AG04450 (cell line): ENCODE measurements around the gene ABHD12. TPM values are rescaled to one million over a fixed set of nuclear protein-coding genes. Genes with fewer than 3 reads are reported as not detected.

Experiments
- CTCF ChIA-PET: fragments of 300-600, 350-600 bp; formaldehyde crosslinking; extraction: SDS; loops from one replicate; lab custom pipeline; 2022; ENCODE audit warnings: antibody characterized with exemption, inconsistent platforms; lab: Charles Lee
- POLR2A ChIA-PET: fragments of 350-600 bp; formaldehyde crosslinking; extraction: SDS; loops from one replicate; lab custom pipeline; 2021; ENCODE audit warnings: antibody characterized with exemption, inconsistent platforms; lab: Yijun Ruan, JAX
- DNase-seq: peaks from one replicate; pipeline ENCODE4 v3.0.0-alpha.2; 2011; ENCODE audit warnings: low read depth, low spot score
- H3K27ac ChIP-seq: one replicate; pipeline ENCODE4 v1.5.1; 2012; ENCODE audit warnings: low read depth, low read length, control low read depth
- H3K27me3 ChIP-seq: one replicate; pipeline ENCODE4 v1.6.0; 2012; ENCODE audit warnings: low read length; ENCODE audit not compliant: control insufficient read depth, insufficient read depth
- H3K4me3 ChIP-seq: 2 replicates; pipeline ENCODE4 v1.5.1; 2011; ENCODE audit warnings: mild to moderate bottlenecking, low read depth, low read length, control low read depth
- H3K9me3 ChIP-seq: 2 replicates; pipeline ENCODE4 v1.5.1; 2012; ENCODE audit warnings: low read length; ENCODE audit not compliant: control insufficient read depth, insufficient read depth
- polyA plus RNA-seq: library from polyadenylated mRNA; depleted of rRNA; stranded (reverse); fragments of >200 nt; gene quantifications from 2 replicates; pipeline ENCODE4 v1.2.3, GENCODE V29; 2011
- TF ChIP-seq, protein P1 (sequence below): IDR thresholded peaks from 2 replicates; pipeline ENCODE4 v1.5.1; 2011; ENCODE audit warnings: low read depth, low read length, control low read depth, inconsistent platforms

Gene ABHD12
- polyA plus RNA-seq, 1 experiment, result 33.6 TPM

- no peak overlapping the region for H3K4me3 ChIP-seq
- H3K9me3 ChIP-seq, result no peaks in the 10 kb centered on the region
- H3K27ac ChIP-seq, result no peak overlapping the region
- CTCF ChIA-PET, result interaction anchor here (4.7 kb wide), 1 partner anchor 97 kb away, joined by 49 read pairs; no protein-coding TSS in a partner anchor
- no peaks in the 10 kb centered on the region for H3K27me3 ChIP-seq
- TF ChIP-seq, protein P1, sequence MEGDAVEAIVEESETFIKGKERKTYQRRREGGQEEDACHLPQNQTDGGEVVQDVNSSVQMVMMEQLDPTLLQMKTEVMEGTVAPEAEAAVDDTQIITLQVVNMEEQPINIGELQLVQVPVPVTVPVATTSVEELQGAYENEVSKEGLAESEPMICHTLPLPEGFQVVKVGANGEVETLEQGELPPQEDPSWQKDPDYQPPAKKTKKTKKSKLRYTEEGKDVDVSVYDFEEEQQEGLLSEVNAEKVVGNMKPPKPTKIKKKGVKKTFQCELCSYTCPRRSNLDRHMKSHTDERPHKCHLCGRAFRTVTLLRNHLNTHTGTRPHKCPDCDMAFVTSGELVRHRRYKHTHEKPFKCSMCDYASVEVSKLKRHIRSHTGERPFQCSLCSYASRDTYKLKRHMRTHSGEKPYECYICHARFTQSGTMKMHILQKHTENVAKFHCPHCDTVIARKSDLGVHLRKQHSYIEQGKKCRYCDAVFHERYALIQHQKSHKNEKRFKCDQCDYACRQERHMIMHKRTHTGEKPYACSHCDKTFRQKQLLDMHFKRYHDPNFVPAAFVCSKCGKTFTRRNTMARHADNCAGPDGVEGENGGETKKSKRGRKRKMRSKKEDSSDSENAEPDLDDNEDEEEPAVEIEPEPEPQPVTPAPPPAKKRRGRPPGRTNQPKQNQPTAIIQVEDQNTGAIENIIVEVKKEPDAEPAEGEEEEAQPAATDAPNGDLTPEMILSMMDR, result no peak
- POLR2A ChIA-PET, result interaction anchor here (0.9 kb wide), 1 partner anchor 8 kb away, joined by 3 read pairs; no protein-coding TSS in a partner anchor
- no peak for DNase-seq
These were observed 89.2 kb downstream of the ABHD12 start for GRCh38 chr20:25301357-25301920.

- TF ChIP-seq, protein P1, result peak; percentile 16; the same call in 1 of the 2 replicates
- H3K4me3 ChIP-seq, result no peak overlapping the region
- no peaks in the 10 kb centered on the region for H3K9me3 ChIP-seq
- ChIA-PET POLR2A (interaction anchor here (0.8 to 1.2 kb wide), 3 partner anchors 9 to 107 kb away, joined by 3 to 6 read pairs (median 3); partner anchors contain the start of gene GINS1), CTCF (interaction anchor here (0.6 to 4.7 kb wide), 3 partner anchors 8 to 98 kb away, joined by 7 to 49 read pairs (median 9); no protein-coding TSS in a partner anchor)
- DNase-seq, result no peak
- H3K27me3 ChIP-seq, result no peaks in the 10 kb centered on the region
- H3K27ac ChIP-seq, result peak overlapping the region; percentile 21
These were observed 90.0 kb downstream of the ABHD12 start for GRCh38 chr20:25300496-25301170.

DNA sequence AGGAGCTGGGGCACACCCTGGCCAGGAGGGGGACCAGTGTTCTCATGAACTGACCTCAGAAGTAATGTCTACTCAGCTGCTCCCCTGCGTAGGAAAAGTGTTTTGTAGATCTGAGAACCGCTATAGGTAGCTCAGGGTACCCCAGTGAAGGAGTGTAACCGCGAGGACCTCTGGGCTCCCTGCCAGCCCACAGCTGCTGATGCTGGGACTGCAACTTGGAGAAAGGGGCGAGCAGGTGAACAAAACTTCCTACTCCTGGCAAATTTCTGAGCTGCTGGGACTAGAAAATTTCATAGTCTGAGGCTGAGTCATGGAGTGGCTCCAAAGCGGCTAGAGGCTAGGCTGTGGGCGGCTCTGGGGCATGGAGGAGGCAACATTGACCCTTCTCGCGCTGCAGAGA is 90.8 kb downstream of the ABHD12 start:
- no peak for DNase-seq
- TF ChIP-seq, protein P1, result 0 out of 2 replicates have a peak, but pooled peaks have one; percentile 12
- Histone ChIP-seq H3K27me3 (no peaks in the 10 kb centered on the region), H3K4me3 (no peak overlapping the region), H3K27ac (peak overlapping the region; percentile 39), H3K9me3 (no peaks in the 10 kb centered on the region)
- POLR2A ChIA-PET, result interaction anchor here (0.8 to 1.2 kb wide), 2 partner anchors 10 to 108 kb away, joined by 3 to 6 read pairs; partner anchors contain the start of gene GINS1
- CTCF ChIA-PET, result interaction anchor here (0.6 to 4.7 kb wide), 5 partner anchors 9 to 119 kb away, joined by 3 to 49 read pairs (median 7); no protein-coding TSS in a partner anchor

GRCh38 chr20:25297141-25297905 is 93.3 kb downstream of the ABHD12 start:
- H3K27ac ChIP-seq, result peak overlapping the region; percentile 47
- no peaks in the 10 kb centered on the region for H3K27me3 ChIP-seq
- POLR2A ChIA-PET, result interaction anchor here (0.6 kb wide), 1 partner anchor 27 kb away, joined by 11 read pairs; no protein-coding TSS in a partner anchor
- H3K9me3 ChIP-seq, result no peaks in the 10 kb centered on the region
- DNase-seq, result no peak
- CTCF ChIA-PET, result interaction anchor here (3.5 kb wide), 1 partner anchor 18 kb away, joined by 7 read pairs; no protein-coding TSS in a partner anchor
- TF ChIP-seq, protein P1, result no peak
- H3K4me3 ChIP-seq, result no peak overlapping the region
